ENCODE results near the gene AGER. TPM values are rescaled to one million over a fixed set of nuclear protein-coding genes. Genes with fewer than 3 reads are reported as not detected.
"Not testable (repeated sequence)": the region's sequence is repeated elsewhere in the genome, so short reads cannot be mapped to it uniquely, and the experiment has no call there.

The AGER gene
- total RNA-seq, 1 experiment from 2014 or later = 18.1 TPM

- no peaks in the 10 kb centered on the region for H3K9me3 ChIP-seq (ENCODE audit: insufficient read depth, low read depth)
- DNase-seq = no peak
- no peaks in the 10 kb centered on the region for H3K36me3 ChIP-seq (ENCODE audit: low read depth)
- H3K4me2 ChIP-seq = no peak overlapping the region
- POLR2A ChIA-PET (ENCODE audit: unreplicated experiment) = no interaction called here
- H3F3A ChIP-seq (ENCODE audit: insufficient read depth, low read depth) = no peaks in the 10 kb centered on the region
- intact Hi-C loops (cut with micrococcal nuclease; ENCODE audit: unreplicated experiment) = no loop called here
- H4K20me1 ChIP-seq (ENCODE audit: insufficient read depth) = no peaks in the 10 kb centered on the region
- H2AFZ ChIP-seq = no peak overlapping the region
- H3K79me2 ChIP-seq (ENCODE audit: low read depth) = no peaks in the 10 kb centered on the region
- peaks cover 67% of the 10 kb centered on the region for H3K27me3 ChIP-seq (ENCODE audit: insufficient read depth, low read depth)
- no peak overlapping the region for H3K27ac ChIP-seq
- no TSS peak for BruUV-seq (replicated peaks)
- no peaks in the 10 kb centered on the region for H3K9me2 ChIP-seq (ENCODE audit: insufficient read depth)
- no peaks in the 10 kb centered on the region for H3K4me1 ChIP-seq (replicated peaks; ENCODE audit: insufficient read depth)
- H3K4me3 ChIP-seq = no peak overlapping the region
- no peak for TF ChIP-seq CTCF (conservative IDR thresholded peaks at IDR 0.05)
- no peak for TF ChIP-seq EZH2 (IDR thresholded peaks at IDR 0.05; ENCODE audit: low read depth)
- CTCF ChIA-PET = no interaction called here
Observed at GRCh38 chr6:32215617-32216016, 31.6 kb upstream of the AGER start.

- no TSS peak for BruUV-seq (replicated peaks)
Observed at GRCh38 chr6:32214126-32214525, 30.1 kb upstream of the AGER start.

GRCh38 chr6:32213649-32214048 lies 29.6 kb upstream of the AGER start:
- intact Hi-C loops (cut with micrococcal nuclease; ENCODE audit: unreplicated experiment) = no loop called here
- no peak for DNase-seq
- TF ChIP-seq EZH2 (IDR thresholded peaks at IDR 0.05; ENCODE audit: low read depth) = no peak
- no peak for TF ChIP-seq CTCF (conservative IDR thresholded peaks at IDR 0.05)
- Histone ChIP-seq H3K4me2 (no peak overlapping the region), H3F3A (ENCODE audit: insufficient read depth, low read depth) (no peaks in the 10 kb centered on the region), H2AFZ (no peak overlapping the region), H3K27me3 (ENCODE audit: insufficient read depth, low read depth) (peaks cover 52% of the 10 kb centered on the region), H3K27ac (no peak overlapping the region), H3K79me2 (ENCODE audit: low read depth) (no peaks in the 10 kb centered on the region), H3K9me2 (ENCODE audit: insufficient read depth) (no peaks in the 10 kb centered on the region), H3K9me3 (ENCODE audit: insufficient read depth, low read depth) (no peaks in the 10 kb centered on the region), H3K4me3 (no peak overlapping the region), H3K36me3 (ENCODE audit: low read depth) (no peaks in the 10 kb centered on the region), H4K20me1 (ENCODE audit: insufficient read depth) (no peaks in the 10 kb centered on the region), H3K4me1 (replicated peaks; ENCODE audit: insufficient read depth) (no peaks in the 10 kb centered on the region)
- BruUV-seq (replicated peaks) = no TSS peak
- ChIA-PET POLR2A (ENCODE audit: unreplicated experiment) (no interaction called here), CTCF (no interaction called here)

More at GRCh38 chr6:32214126-32214525, 30.1 kb upstream of the AGER start:
- Histone ChIP-seq H3K4me2 (no peak overlapping the region), H3K27me3 (ENCODE audit: insufficient read depth, low read depth) (peaks cover 52% of the 10 kb centered on the region), H2AFZ (no peak overlapping the region), H3K27ac (no peak overlapping the region), H3K4me1 (replicated peaks; ENCODE audit: insufficient read depth) (no peaks in the 10 kb centered on the region), H4K20me1 (ENCODE audit: insufficient read depth) (no peaks in the 10 kb centered on the region), H3F3A (ENCODE audit: insufficient read depth, low read depth) (no peaks in the 10 kb centered on the region), H3K9me2 (ENCODE audit: insufficient read depth) (no peaks in the 10 kb centered on the region), H3K4me3 (no peak overlapping the region), H3K79me2 (ENCODE audit: low read depth) (no peaks in the 10 kb centered on the region), H3K9me3 (ENCODE audit: insufficient read depth, low read depth) (no peaks in the 10 kb centered on the region), H3K36me3 (ENCODE audit: low read depth) (no peaks in the 10 kb centered on the region)
- intact Hi-C loops (cut with micrococcal nuclease; ENCODE audit: unreplicated experiment) = no loop called here
- no peak for TF ChIP-seq EZH2 (IDR thresholded peaks at IDR 0.05; ENCODE audit: low read depth)
- no peak for DNase-seq
- POLR2A ChIA-PET (ENCODE audit: unreplicated experiment) = no interaction called here
- CTCF ChIA-PET = no interaction called here

GRCh38 chr6:32212076-32212760 lies 28.2 kb upstream of the AGER start:
- intact Hi-C loops (cut with micrococcal nuclease; ENCODE audit: unreplicated experiment) = no loop called here
- no peaks in the 10 kb centered on the region for H3K9me3 ChIP-seq (ENCODE audit: insufficient read depth, low read depth)
- H3K79me2 ChIP-seq (ENCODE audit: low read depth) = no peaks in the 10 kb centered on the region
- DNase-seq = no peak
- H3K9me2 ChIP-seq (ENCODE audit: insufficient read depth) = no peaks in the 10 kb centered on the region
- H3K4me2 ChIP-seq = no peak overlapping the region
- H3K27ac ChIP-seq = no peak overlapping the region
- no peak for TF ChIP-seq CTCF (conservative IDR thresholded peaks at IDR 0.05)
- TF ChIP-seq EZH2 (IDR thresholded peaks at IDR 0.05; ENCODE audit: low read depth) = no peak
- H3K4me1 ChIP-seq (replicated peaks; ENCODE audit: insufficient read depth) = no peaks in the 10 kb centered on the region
- no peaks in the 10 kb centered on the region for H4K20me1 ChIP-seq (ENCODE audit: insufficient read depth)
- H2AFZ ChIP-seq = no peak overlapping the region
- no peaks in the 10 kb centered on the region for H3K36me3 ChIP-seq (ENCODE audit: low read depth)
- BruUV-seq (replicated peaks) = no TSS peak
- no peak overlapping the region for H3K4me3 ChIP-seq
- POLR2A ChIA-PET (ENCODE audit: unreplicated experiment) = no interaction called here
- peaks cover 49% of the 10 kb centered on the region for H3K27me3 ChIP-seq (ENCODE audit: insufficient read depth, low read depth)
- no peaks in the 10 kb centered on the region for H3F3A ChIP-seq (ENCODE audit: insufficient read depth, low read depth)
- CTCF ChIA-PET = no interaction called here

- H4K20me1 ChIP-seq (ENCODE audit: insufficient read depth); BruUV-seq (replicated peaks); DNase-seq; H3K9me3 ChIP-seq (ENCODE audit: insufficient read depth, low read depth); H3K36me3 ChIP-seq (ENCODE audit: low read depth); H3K4me1 ChIP-seq (replicated peaks; ENCODE audit: insufficient read depth); H3F3A ChIP-seq (ENCODE audit: insufficient read depth, low read depth); H3K4me3 ChIP-seq; H2AFZ ChIP-seq; H3K27ac ChIP-seq; H3K9me2 ChIP-seq (ENCODE audit: insufficient read depth); intact Hi-C loops (cut with micrococcal nuclease; ENCODE audit: unreplicated experiment); H3K4me2 ChIP-seq; CTCF ChIA-PET; H3K79me2 ChIP-seq (ENCODE audit: low read depth): not testable (repeated sequence)
- POLR2A ChIA-PET (ENCODE audit: unreplicated experiment) = interaction anchor here (0.7 kb wide), 1 partner anchor 190 kb away, joined by 4 read pairs; no protein-coding TSS in a partner anchor
- peaks cover 41% of the 10 kb centered on the region for H3K27me3 ChIP-seq (ENCODE audit: insufficient read depth, low read depth)
Observed at GRCh38 chr6:32211432-32211831, 27.4 kb upstream of the AGER start.
